Astrocyte (in vitro differentiated cells and primary cell): ENCODE data around the gene ATF2. TPM values are rescaled to one million over a fixed set of nuclear protein-coding genes. Genes with fewer than 3 reads are reported as not detected.

Experiments used
- DNase-seq: peaks from one replicate; pipeline ENCODE4 v3.0.0-alpha.2; 2010; ENCODE audit warnings: low read depth
- FAIRE-seq: peaks from 2 replicates; lab custom pipeline; 2011; peaks lifted over from hg19 to GRCh38; lab: Jason Lieb, UNC
- H2AFZ ChIP-seq: 2 replicates; pipeline ENCODE4 v1.6.0; 2012; ENCODE audit warnings: low read depth, low read length, inconsistent platforms
- H3K27ac ChIP-seq: 2 replicates; pipeline ENCODE4 v1.5.1; 2011; ENCODE audit warnings: low read depth, low read length, inconsistent platforms
- H3K27me3 ChIP-seq: 2 replicates; pipeline ENCODE4 v1.6.0; 2011; ENCODE audit warnings: low read length, inconsistent platforms; ENCODE audit not compliant: insufficient read depth
- H3K36me3 ChIP-seq: 2 replicates; pipeline ENCODE4 v1.5.1; 2011; ENCODE audit warnings: low read length, inconsistent platforms; ENCODE audit not compliant: insufficient read depth
- H3K4me1 ChIP-seq: 2 replicates; pipeline ENCODE4 v1.5.1; 2011; ENCODE audit warnings: low read length, inconsistent platforms; ENCODE audit not compliant: insufficient read depth
- H3K4me2 ChIP-seq: 2 replicates; pipeline ENCODE4 v1.6.0; 2012; ENCODE audit warnings: low read length, inconsistent platforms
- H3K4me3 ChIP-seq: 2 replicates; pipeline ENCODE4 v1.5.1; 2011; ENCODE audit warnings: low read depth, mild to moderate bottlenecking, low read length, inconsistent platforms; ENCODE audit not compliant: insufficient read depth
- H3K79me2 ChIP-seq: 2 replicates; pipeline ENCODE4 v1.6.0; 2012; ENCODE audit warnings: mild to moderate bottlenecking, low read length, inconsistent platforms; ENCODE audit not compliant: insufficient read depth
- H3K9ac ChIP-seq: 2 replicates; pipeline ENCODE4 v1.6.0; 2012; ENCODE audit warnings: mild to moderate bottlenecking, low read length, inconsistent platforms
- H3K9me3 ChIP-seq: 2 replicates; pipeline ENCODE4 v1.5.1; 2012; ENCODE audit warnings: low read depth, mild to moderate bottlenecking, low read length, inconsistent platforms; ENCODE audit not compliant: insufficient read depth
- H4K20me1 ChIP-seq: 2 replicates; pipeline ENCODE4 v1.6.0; 2012; ENCODE audit warnings: low read length, inconsistent platforms; ENCODE audit not compliant: insufficient read depth
- H3K27ac Mint-ChIP-seq: one replicate; pipeline ENCODE4 v1.8.0; 2021; ENCODE audit warnings: mild to moderate bottlenecking, mixed read lengths; ENCODE audit not compliant: unreplicated experiment
- H3K27me3 Mint-ChIP-seq: one replicate; pipeline ENCODE4 v1.8.0; 2021; ENCODE audit warnings: low read depth, mixed read lengths; ENCODE audit not compliant: unreplicated experiment
- H3K36me3 Mint-ChIP-seq: one replicate; pipeline ENCODE4 v1.8.0; 2021; ENCODE audit warnings: low read depth, mixed read lengths; ENCODE audit not compliant: unreplicated experiment
- H3K4me1 Mint-ChIP-seq: one replicate; pipeline ENCODE4 v1.8.0; 2021; ENCODE audit warnings: low read depth, mixed read lengths; ENCODE audit not compliant: unreplicated experiment
- H3K4me3 Mint-ChIP-seq: one replicate; pipeline ENCODE4 v1.8.0; 2021; ENCODE audit warnings: mild to moderate bottlenecking, moderate library complexity, mixed read lengths; ENCODE audit not compliant: unreplicated experiment
- H3K9me3 Mint-ChIP-seq: one replicate; pipeline ENCODE4 v1.8.0; 2021; ENCODE audit warnings: mild to moderate bottlenecking, mixed read lengths; ENCODE audit not compliant: unreplicated experiment
- CTCF ChIP-seq: IDR thresholded peaks from 2 replicates; pipeline ENCODE4 v1.5.1; 2011; ENCODE audit warnings: low read depth, mild to moderate bottlenecking, inconsistent platforms, low read length, moderate library complexity; ENCODE audit not compliant: insufficient read depth
- EZH2 ChIP-seq: IDR thresholded peaks from 2 replicates; pipeline ENCODE4 v1.6.1; 2012; ENCODE audit warnings: mild to moderate bottlenecking, low read length, inconsistent platforms; ENCODE audit not compliant: insufficient read depth
- total RNA-seq: library from RNA; stranded (reverse); gene quantifications from 2 replicates; pipeline ENCODE4 v1.2.1, GENCODE V29; 2021

The ATF2 gene
- total RNA-seq, 1 donor from 2014 or later = 54.7 TPM

GRCh38 chr2:175143191-175143590 is 24.8 kb downstream of the ATF2 start:
- no peak overlapping the region for H3K9ac ChIP-seq
- no peak for TF ChIP-seq CTCF
- no peak for TF ChIP-seq EZH2
- H3K79me2 ChIP-seq = peaks cover 98% of the 10 kb centered on the region
- no peaks in the 10 kb centered on the region for H3K36me3 ChIP-seq
- Mint-ChIP-seq H3K4me1 (peaks cover 9% of the 10 kb centered on the region), H3K4me3 (no peak overlapping the region), H3K27ac (no peak overlapping the region), H3K9me3 (no peaks in the 10 kb centered on the region), H3K27me3 (no peaks in the 10 kb centered on the region), H3K36me3 (peaks cover 8% of the 10 kb centered on the region)
- H3K4me2 ChIP-seq = no peak overlapping the region
- H3K4me1 ChIP-seq = peaks cover 2% of the 10 kb centered on the region
- H2AFZ ChIP-seq = no peak overlapping the region
- H3K27me3 ChIP-seq = no peaks in the 10 kb centered on the region
- H4K20me1 ChIP-seq = peaks cover 67% of the 10 kb centered on the region
- H3K4me3 ChIP-seq = no peak overlapping the region
- H3K27ac ChIP-seq = no peak overlapping the region
- DNase-seq = no peak
- no peaks in the 10 kb centered on the region for H3K9me3 ChIP-seq
- FAIRE-seq = no peak

- FAIRE-seq (no peak), DNase-seq (no peak)
- H3K4me1 ChIP-seq = no peaks in the 10 kb centered on the region
- H3K27ac ChIP-seq = no peak overlapping the region
- Mint-ChIP-seq H3K27me3 (no peaks in the 10 kb centered on the region), H3K9me3 (no peaks in the 10 kb centered on the region), H3K27ac (peak overlapping the region; percentile 79), H3K4me3 (no peak overlapping the region), H3K4me1 (peaks cover 9% of the 10 kb centered on the region), H3K36me3 (peaks cover 11% of the 10 kb centered on the region)
- TF ChIP-seq CTCF (no peak), EZH2 (no peak)
- H3K9me3 ChIP-seq = no peaks in the 10 kb centered on the region
- no peaks in the 10 kb centered on the region for H3K27me3 ChIP-seq
- H3K9ac ChIP-seq = no peak overlapping the region
- H3K36me3 ChIP-seq = peaks cover 6% of the 10 kb centered on the region
- H3K4me3 ChIP-seq = no peak overlapping the region
- H4K20me1 ChIP-seq = peaks cover 67% of the 10 kb centered on the region
- no peak overlapping the region for H3K4me2 ChIP-seq
- H2AFZ ChIP-seq = no peak overlapping the region
- peaks cover 94% of the 10 kb centered on the region for H3K79me2 ChIP-seq
Measured at GRCh38 chr2:175140332-175140731, 27.7 kb downstream of the ATF2 start.

GRCh38 chr2:175137793-175138192 is 30.2 kb downstream of the ATF2 start:
- no peak for DNase-seq
- H3K36me3 ChIP-seq = peaks cover 6% of the 10 kb centered on the region
- peaks cover 80% of the 10 kb centered on the region for H3K79me2 ChIP-seq
- no peaks in the 10 kb centered on the region for H3K27me3 Mint-ChIP-seq
- no peak overlapping the region for H3K9ac ChIP-seq
- H3K27ac Mint-ChIP-seq = no peak overlapping the region
- H3K4me1 ChIP-seq = no peaks in the 10 kb centered on the region
- TF ChIP-seq CTCF (no peak), EZH2 (no peak)
- H3K4me1 Mint-ChIP-seq = peaks cover 9% of the 10 kb centered on the region
- H3K4me2 ChIP-seq = no peak overlapping the region
- H4K20me1 ChIP-seq = peaks cover 62% of the 10 kb centered on the region
- no peaks in the 10 kb centered on the region for H3K9me3 ChIP-seq
- no peak for FAIRE-seq
- no peak overlapping the region for H3K4me3 ChIP-seq
- H3K9me3 Mint-ChIP-seq = no peaks in the 10 kb centered on the region
- H2AFZ ChIP-seq = no peak overlapping the region
- H3K4me3 Mint-ChIP-seq = no peak overlapping the region
- H3K27ac ChIP-seq = no peak overlapping the region
- no peaks in the 10 kb centered on the region for H3K27me3 ChIP-seq
- peaks cover 8% of the 10 kb centered on the region for H3K36me3 Mint-ChIP-seq
